Testis (tissue), 2 donors: ENCODE data around the gene PC.

Experiments used
- POLR2A ChIP-seq: fragments of 450-650 bp; IDR thresholded peaks from one replicate; pipeline ENCODE4 v1.6.1; 2017; ENCODE audit warnings: antibody characterized with exemption, mild to moderate bottlenecking, moderate library complexity
- TF ChIP-seq, protein P1 (sequence below), 3 experiments: fragments of 450-650 bp in 2 of 3; fragments of 200-600 bp in 1 of 3; sonication (generic) in 1 of 3; IDR thresholded peaks; one replicate each; pipeline ENCODE4 v1.5.1; 2016 to 2019; ENCODE audit warnings: antibody characterized with exemption in 3 of 3, mild to moderate bottlenecking in 2 of 3, moderate library complexity in 1 of 3

DNA sequence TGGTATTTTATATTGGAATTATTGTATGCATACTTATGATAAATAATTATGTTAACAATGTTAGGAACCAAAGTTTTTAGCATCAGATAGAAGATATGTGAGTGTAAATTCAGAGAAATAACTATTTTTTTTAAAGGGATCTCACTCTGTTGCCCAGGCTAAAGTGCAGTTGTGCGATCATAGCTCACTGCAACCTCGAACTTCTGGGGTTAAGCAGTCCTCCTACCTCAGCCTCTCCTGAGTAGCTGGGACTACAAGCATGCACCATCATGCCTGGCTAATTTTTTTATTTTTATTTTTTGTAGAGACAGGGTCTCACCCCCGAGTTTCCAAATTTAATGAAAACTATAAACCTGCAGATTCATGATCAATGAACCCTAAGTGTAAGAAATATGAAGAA, 148.6 kb downstream of the PC start:
- TF ChIP-seq, protein P1, sequence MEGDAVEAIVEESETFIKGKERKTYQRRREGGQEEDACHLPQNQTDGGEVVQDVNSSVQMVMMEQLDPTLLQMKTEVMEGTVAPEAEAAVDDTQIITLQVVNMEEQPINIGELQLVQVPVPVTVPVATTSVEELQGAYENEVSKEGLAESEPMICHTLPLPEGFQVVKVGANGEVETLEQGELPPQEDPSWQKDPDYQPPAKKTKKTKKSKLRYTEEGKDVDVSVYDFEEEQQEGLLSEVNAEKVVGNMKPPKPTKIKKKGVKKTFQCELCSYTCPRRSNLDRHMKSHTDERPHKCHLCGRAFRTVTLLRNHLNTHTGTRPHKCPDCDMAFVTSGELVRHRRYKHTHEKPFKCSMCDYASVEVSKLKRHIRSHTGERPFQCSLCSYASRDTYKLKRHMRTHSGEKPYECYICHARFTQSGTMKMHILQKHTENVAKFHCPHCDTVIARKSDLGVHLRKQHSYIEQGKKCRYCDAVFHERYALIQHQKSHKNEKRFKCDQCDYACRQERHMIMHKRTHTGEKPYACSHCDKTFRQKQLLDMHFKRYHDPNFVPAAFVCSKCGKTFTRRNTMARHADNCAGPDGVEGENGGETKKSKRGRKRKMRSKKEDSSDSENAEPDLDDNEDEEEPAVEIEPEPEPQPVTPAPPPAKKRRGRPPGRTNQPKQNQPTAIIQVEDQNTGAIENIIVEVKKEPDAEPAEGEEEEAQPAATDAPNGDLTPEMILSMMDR (IDR thresholded peaks at IDR 0.05) = no peak
- no peak for TF ChIP-seq POLR2A
